A549 (cell line): ENCODE results near the gene ASIC2. TPM values are rescaled to one million over a fixed set of nuclear protein-coding genes. Genes with fewer than 3 reads are reported as not detected.

Source experiments
- ATAC-seq, 2 experiments: fragments of 200-7000 bp in 1 of 2; fragments of >200 bp in 1 of 2; cut with Nextera tagmentation in 1 of 2; cut with Tn5 transposase in 1 of 2; 3 replicates each; pipeline versions ENCODE4 v1.8.0 to v1.9.1; 2018 to 2020; ENCODE audit warnings: mild to moderate bottlenecking in 1 of 2, moderate library complexity in 1 of 2
- CTCF ChIA-PET: fragments of 300-600 bp; sonication (Branson Sonifier 250); formaldehyde crosslinking; extraction: SDS; loops from one replicate; lab custom pipeline; 2021; ENCODE audit warnings: antibody characterized with exemption, inconsistent platforms; lab: Yijun Ruan, JAX
- POLR2A ChIA-PET: fragments of 350-600 bp; formaldehyde crosslinking; extraction: SDS; loops from one replicate; lab custom pipeline; 2021; ENCODE audit warnings: antibody characterized with exemption, inconsistent platforms; lab: Yijun Ruan, JAX
- DNase-seq, 2 experiments: peaks; one replicate each; pipeline versions ENCODE4 v3.0.0 to v3.0.0-alpha.2; 2011 to 2016; ENCODE audit warnings: low read depth in 1 of 2, low spot score in 1 of 2
- FAIRE-seq: peaks from 2 replicates; lab custom pipeline; 2011; peaks lifted over from hg19 to GRCh38; lab: Jason Lieb, UNC
- H3K27ac ChIP-seq, 2 experiments: fragments of >200 bp; sonication (Bioruptor Twin); formaldehyde crosslinking; 3 replicates each; pipeline ENCODE4 v1.5.1; 2016 to 2017
- H3K4me1 ChIP-seq: fragments of >200 bp; sonication (Bioruptor Twin); formaldehyde crosslinking; 3 replicates; pipeline ENCODE4 v1.6.1; 2016
- H3K4me2 ChIP-seq: fragments of >200 bp; sonication (Bioruptor Twin); formaldehyde crosslinking; 3 replicates; pipeline ENCODE4 v1.6.1; 2016
- H3K4me3 ChIP-seq: fragments of >200 bp; sonication (Bioruptor Twin); formaldehyde crosslinking; 3 replicates; pipeline ENCODE4 v1.5.1; 2016
- H3K9me3 ChIP-seq: fragments of >200 bp; sonication (Bioruptor Twin); formaldehyde crosslinking; 3 replicates; pipeline ENCODE4 v1.6.1; 2016
- ATOH8 ChIP-seq: fragments of 250-450 bp; sonication (Bioruptor Pico); IDR thresholded peaks from 2 replicates; pipeline ENCODE4 v1.5.0; 2020; ENCODE audit warnings: low read depth, mild to moderate bottlenecking, moderate library complexity
- BCL3 ChIP-seq: fragments of >200 bp; sonication (Bioruptor Twin); formaldehyde crosslinking; IDR thresholded peaks from 3 replicates; pipeline ENCODE4 v1.6.1; 2016
- CBX2 ChIP-seq: fragments of 200-600 bp; sonication (generic); IDR thresholded peaks from 2 replicates; pipeline ENCODE4 v1.6.1; 2016; ENCODE audit warnings: low read depth, mild to moderate bottlenecking, borderline replicate concordance
- CBX8 ChIP-seq: fragments of 200-600 bp; sonication (generic); IDR thresholded peaks from 2 replicates; pipeline ENCODE4 v1.6.1; 2016
- CEBPB ChIP-seq, 2 experiments: fragments of >200 bp in 1 of 2; sonication (Bioruptor Twin) in 1 of 2; formaldehyde crosslinking in 1 of 2; IDR thresholded peaks; 2 replicates each; pipeline ENCODE4 v1.6.1; 2012 to 2016
- E2F6 ChIP-seq: IDR thresholded peaks from 2 replicates; pipeline ENCODE4 v1.6.1; 2012; ENCODE audit warnings: low read depth, borderline replicate concordance
- EP300 ChIP-seq, 2 experiments: fragments of >200 bp; sonication (Bioruptor Twin); formaldehyde crosslinking; IDR thresholded peaks; 2 replicates in 1 of 2; 3 replicates in 1 of 2; pipeline ENCODE4 v1.6.1; 2016 to 2017
- FOSB ChIP-seq: fragments of 250-450 bp; sonication (Bioruptor Pico); IDR thresholded peaks from 2 replicates; pipeline ENCODE4 v1.5.0; 2020; ENCODE audit warnings: mild to moderate bottlenecking, moderate library complexity
- GATA3 ChIP-seq: IDR thresholded peaks from 2 replicates; pipeline ENCODE4 v1.6.1; 2012; ENCODE audit warnings: borderline replicate concordance
- HDAC2 ChIP-seq: fragments of 200-600 bp; sonication (generic); IDR thresholded peaks from 2 replicates; pipeline ENCODE4 v1.6.1; 2016
- HOXA7 ChIP-seq: fragments of 250-450 bp; sonication (Bioruptor Pico); IDR thresholded peaks from 2 replicates; pipeline ENCODE4 v1.5.0; 2020; ENCODE audit warnings: mild to moderate bottlenecking, moderate library complexity
- HOXB5 ChIP-seq: fragments of 250-450 bp; sonication (Bioruptor Pico); IDR thresholded peaks from 2 replicates; pipeline ENCODE4 v1.5.0; 2020; ENCODE audit warnings: mild to moderate bottlenecking, moderate library complexity
- KDM1A ChIP-seq: fragments of 200-600 bp; sonication (generic); IDR thresholded peaks from 2 replicates; pipeline ENCODE4 v1.6.1; 2016; ENCODE audit warnings: low read depth, mild to moderate bottlenecking
- MYC ChIP-seq: IDR thresholded peaks from 2 replicates; pipeline ENCODE4 v1.6.1; 2012; ENCODE audit warnings: mild to moderate bottlenecking, inconsistent platforms, low read length, improper control_type of control experiment, borderline replicate concordance
- POLR2A ChIP-seq: IDR thresholded peaks from 2 replicates; pipeline ENCODE4 v1.6.1; 2012; ENCODE audit warnings: mild to moderate bottlenecking, low read length
- POLR2AphosphoS2 ChIP-seq: conservative IDR thresholded peaks from 2 replicates; pipeline ENCODE4 v1.6.1; 2012; ENCODE audit warnings: low read length, improper control_type of control experiment, inconsistent platforms
- RCOR1 ChIP-seq: fragments of 150-350 bp; IDR thresholded peaks from 2 replicates; pipeline ENCODE4 v1.6.1; 2014; ENCODE audit warnings: antibody characterized with exemption, low read length, low read depth
- SMC3 ChIP-seq: fragments of >200 bp; sonication (Bioruptor Twin); formaldehyde crosslinking; IDR thresholded peaks from 3 replicates; pipeline ENCODE4 v1.6.1; 2018; ENCODE audit warnings: inconsistent platforms
- TP53 ChIP-seq: fragments of 250-450 bp; sonication (Bioruptor Pico); IDR thresholded peaks from 2 replicates; pipeline ENCODE4 v1.5.0; 2021; ENCODE audit warnings: mild to moderate bottlenecking, moderate library complexity
- ZFP36 ChIP-seq: fragments of 450-650 bp; IDR thresholded peaks from 2 replicates; pipeline ENCODE4 v1.6.1; 2014; ENCODE audit warnings: borderline replicate concordance; ENCODE audit not compliant: partially characterized antibody
- ZSCAN20 ChIP-seq: fragments of 250-450 bp; sonication (Bioruptor Pico); IDR thresholded peaks from 2 replicates; pipeline ENCODE4 v1.8.0; 2022; ENCODE audit warnings: mild to moderate bottlenecking, moderate library complexity
- WGBS: methylation state at CpG from one replicate; pipeline ENCODE4 v1.1.6; 2017; ENCODE audit errors: missing lambda C conversion rate; 5-methylcytosine and 5-hydroxymethylcytosine counted together
- polyA plus RNA-seq, 4 experiments: library from polyadenylated mRNA; depleted of rRNA in 3 of 4; stranded (reverse); fragments of >200 nt; fragmentation: RNase III in 1 of 4; extraction: RNeasy Plus Mini Kit Qiagen cat#74134 plus additional on column Dnase treatment in 1 of 4; gene quantifications; 2 replicates in 3 of 4; 3 replicates in 1 of 4; pipeline ENCODE4 v1.2.3, GENCODE V29; 2011 to 2017

The ASIC2 gene
- polyA plus RNA-seq, 2 of the 4 experiments (the other 2 are of a cell fraction), result 1.5 to 1.9 TPM

GRCh38 chr17:33179151-33179550 is 113.9 kb downstream of the ASIC2 start:
- ChIA-PET CTCF (interaction anchor here (1.2 to 1.6 kb wide), 2 partner anchors 15 to 113 kb away, joined by 4 to 5 read pairs; no protein-coding TSS in a partner anchor), POLR2A (no interaction called here)
- H3K4me1 ChIP-seq, result no peaks in the 10 kb centered on the region
- DNase-seq (no peak), ATAC-seq (no peak), FAIRE-seq (no peak)
- TF ChIP-seq CBX2 (no peak), GATA3 (no peak)
- no peak overlapping the region for H3K27ac ChIP-seq
- no peaks in the 10 kb centered on the region for H3K9me3 ChIP-seq
- H3K4me2 ChIP-seq, result no peak overlapping the region
- 33% methylated on average over 4 of the region's 4 CpGs for WGBS
- H3K4me3 ChIP-seq, result no peak overlapping the region

GRCh38 chr17:33178681-33179080 is 114.4 kb downstream of the ASIC2 start:
- TF ChIP-seq CBX2, result no peak
- TF ChIP-seq POLR2AphosphoS2, result no peak
- TF ChIP-seq BCL3, result no peak
- TF ChIP-seq CEBPB (IDR thresholded peaks at IDR 0.05), result no peak
- TF ChIP-seq HOXB5 (CRISPR knock-in tag), result no peak
- TF ChIP-seq FOSB, result no peak
- no peak for TF ChIP-seq HOXA7
- Histone ChIP-seq H3K4me2 (no peak overlapping the region), H3K27ac (no peak overlapping the region), H3K4me1 (no peaks in the 10 kb centered on the region), H3K4me3 (no peak overlapping the region), H3K9me3 (no peaks in the 10 kb centered on the region)
- no peak for ATAC-seq
- DNase-seq, result no peak
- FAIRE-seq, result no peak
- CTCF ChIA-PET, result interaction anchor here (0.7 to 1.6 kb wide), 3 partner anchors 14 to 113 kb away, joined by 3 to 5 read pairs (median 4); no protein-coding TSS in a partner anchor
- POLR2A ChIA-PET, result no interaction called here
- WGBS, result 43% methylated on average over 3 of the region's 3 CpGs

- ChIA-PET CTCF (interaction anchor here (0.8 to 2.6 kb wide), 4 partner anchors 11 to 117 kb away, joined by 3 to 9 read pairs (median 6); partner anchors contain the start of gene ASIC2), POLR2A (no interaction called here)
- no peak overlapping the region for H3K27ac ChIP-seq
- ATAC-seq (no peak), FAIRE-seq (no peak)
- no peaks in the 10 kb centered on the region for H3K9me3 ChIP-seq
- TF ChIP-seq EP300 (IDR thresholded peaks at IDR 0.05), result no peak
- TF ChIP-seq ZSCAN20, result no peak
- TF ChIP-seq HDAC2, result no peak
- TF ChIP-seq SMC3, result no peak
- no peak for TF ChIP-seq ATOH8
- TF ChIP-seq MYC, result no peak
- no peak for TF ChIP-seq E2F6
- TF ChIP-seq CBX8, result no peak
- TF ChIP-seq TP53, result no peak
- no peak for TF ChIP-seq POLR2A
- no peak for TF ChIP-seq KDM1A
- no peak for TF ChIP-seq RCOR1
- TF ChIP-seq CBX2, result no peak
- TF ChIP-seq ZFP36, result no peak
- TF ChIP-seq, all 56 proteins: peak for 0
- no peak overlapping the region for H3K4me3 ChIP-seq
- 59% methylated on average over 8 of the region's 8 CpGs for WGBS
- H3K4me1 ChIP-seq, result peaks cover 3% of the 10 kb centered on the region; the same call in 2 of the 3 replicates
- H3K4me2 ChIP-seq, result no peak overlapping the region
- no peak for DNase-seq
Measured at GRCh38 chr17:33175562-33175961, 117.5 kb downstream of the ASIC2 start.
